Gastroesophageal sphincter (tissue), 4 donors: ENCODE results near the gene SHKBP1. TPM values are rescaled to one million over a fixed set of nuclear protein-coding genes. Genes with fewer than 3 reads are reported as not detected.

Experiments
- ATAC-seq: fragments of 150-250 bp; one replicate; pipeline ENCODE4 v1.9.1; 2016; ENCODE audit warnings: mild to moderate bottlenecking, moderate library complexity
- H3K27ac ChIP-seq, 4 donors: fragments of 200-600 bp; sonication (generic) in 3 of 4; 1 replicate in 3 of 4; 2 replicates in 1 of 4; pipeline ENCODE4 v1.5.1; 2016 to 2019
- H3K27me3 ChIP-seq: fragments of 200-600 bp; sonication (generic); one replicate; pipeline ENCODE4 v1.5.1; 2019
- H3K36me3 ChIP-seq, 2 donors: fragments of 200-600 bp; sonication (generic); one replicate each; pipeline ENCODE4 v1.5.1; 2019; ENCODE audit warnings: control low read depth in 1 of 2
- H3K4me1 ChIP-seq, 3 donors: fragments of 200-600 bp; sonication (generic); 1 replicate in 2 of 3; 2 replicates in 1 of 3; pipeline ENCODE4 v1.5.1; 2016 to 2019; ENCODE audit warnings: control low read depth in 2 of 3
- H3K4me3 ChIP-seq, 2 donors: fragments of 200-600 bp; sonication (generic); one replicate each; pipeline ENCODE4 v1.5.1; 2019; ENCODE audit warnings: mild to moderate bottlenecking in 1 of 2, moderate library complexity in 1 of 2
- H3K9me3 ChIP-seq, 3 donors: fragments of 200-600 bp; sonication (generic); one replicate each; pipeline ENCODE4 v1.5.1; 2017 to 2019; ENCODE audit warnings: control low read depth in 2 of 3
- EP300 ChIP-seq: sonication (generic); formaldehyde crosslinking; IDR thresholded peaks from one replicate; pipeline ENCODE4 v1.6.1; 2017; ENCODE audit warnings: antibody characterized with exemption, mild to moderate bottlenecking
- POLR2A ChIP-seq, 2 donors: fragments of 450-650 bp; IDR thresholded peaks; one replicate each; pipeline ENCODE4 v1.6.1; 2017; ENCODE audit warnings: antibody characterized with exemption in 2 of 2, mild to moderate bottlenecking in 2 of 2, moderate library complexity in 1 of 2
- POLR2AphosphoS5 ChIP-seq: sonication (generic); formaldehyde crosslinking; IDR thresholded peaks from one replicate; pipeline ENCODE4 v1.6.1; 2017; ENCODE audit warnings: antibody characterized with exemption
- WGBS, 2 donors: methylation state at CpG; one replicate each; pipeline ENCODE4 v1.1.5; 2018; ENCODE audit warnings: low coverage in 1 of 2; 5-methylcytosine and 5-hydroxymethylcytosine counted together
- total RNA-seq, 4 donors: library from RNA; depleted of rRNA; stranded (reverse); fragments of >200 nt; gene quantifications; one replicate each; pipeline ENCODE4 v1.1.0, GENCODE V29; 2016
- TF ChIP-seq, protein P1 (sequence below), 4 experiments: fragments of 200-600 bp in 2 of 4; fragments of 450-650 bp in 2 of 4; sonication (generic) in 1 of 4; IDR thresholded peaks; one replicate each; pipeline ENCODE4 v1.5.1; 2017 to 2019; ENCODE audit warnings: antibody characterized with exemption in 4 of 4, mild to moderate bottlenecking in 2 of 4, moderate library complexity in 2 of 4

SHKBP1 gene
- total RNA-seq, 4 donors from 2014 or later, result 30.3 to 50.1 (median 37.7) TPM

DNA sequence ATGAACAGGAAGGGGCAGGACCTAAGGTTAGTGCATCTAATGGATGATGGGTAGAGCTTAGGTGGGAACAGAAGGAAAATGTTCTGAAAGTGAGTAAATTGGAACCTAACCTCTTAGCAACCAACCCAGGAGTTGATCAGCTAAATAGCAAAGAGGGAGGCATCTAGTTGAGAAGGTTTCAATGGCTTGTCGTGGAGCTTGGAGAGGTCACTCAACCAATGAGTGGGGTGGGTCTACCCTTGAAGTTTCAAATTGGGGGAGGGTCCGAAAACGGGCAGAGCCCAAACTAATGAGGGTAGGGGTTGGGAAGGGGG lies 5.7 kb upstream of the SHKBP1 start:
- TF ChIP-seq POLR2AphosphoS5 (no peak), EP300 (no peak), POLR2A (IDR thresholded peaks at IDR 0.05) (no peak)
- TF ChIP-seq, protein P1, sequence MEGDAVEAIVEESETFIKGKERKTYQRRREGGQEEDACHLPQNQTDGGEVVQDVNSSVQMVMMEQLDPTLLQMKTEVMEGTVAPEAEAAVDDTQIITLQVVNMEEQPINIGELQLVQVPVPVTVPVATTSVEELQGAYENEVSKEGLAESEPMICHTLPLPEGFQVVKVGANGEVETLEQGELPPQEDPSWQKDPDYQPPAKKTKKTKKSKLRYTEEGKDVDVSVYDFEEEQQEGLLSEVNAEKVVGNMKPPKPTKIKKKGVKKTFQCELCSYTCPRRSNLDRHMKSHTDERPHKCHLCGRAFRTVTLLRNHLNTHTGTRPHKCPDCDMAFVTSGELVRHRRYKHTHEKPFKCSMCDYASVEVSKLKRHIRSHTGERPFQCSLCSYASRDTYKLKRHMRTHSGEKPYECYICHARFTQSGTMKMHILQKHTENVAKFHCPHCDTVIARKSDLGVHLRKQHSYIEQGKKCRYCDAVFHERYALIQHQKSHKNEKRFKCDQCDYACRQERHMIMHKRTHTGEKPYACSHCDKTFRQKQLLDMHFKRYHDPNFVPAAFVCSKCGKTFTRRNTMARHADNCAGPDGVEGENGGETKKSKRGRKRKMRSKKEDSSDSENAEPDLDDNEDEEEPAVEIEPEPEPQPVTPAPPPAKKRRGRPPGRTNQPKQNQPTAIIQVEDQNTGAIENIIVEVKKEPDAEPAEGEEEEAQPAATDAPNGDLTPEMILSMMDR (IDR thresholded peaks at IDR 0.05), result no peak
- ATAC-seq, result no peak
- H3K4me3 ChIP-seq, result peak overlapping the region in 1 of 2 donors; percentile 47
- peak overlapping the region in 3 of 4 donors; percentile 70 to 79 (median 77) for H3K27ac ChIP-seq
- no peaks in the 10 kb centered on the region for H3K36me3 ChIP-seq
- no peaks in the 10 kb centered on the region for H3K9me3 ChIP-seq
- 17 to 26% methylated on average over 2 to 3 of the region's 3 CpGs for WGBS, 2 donors
- H3K27me3 ChIP-seq, result peaks cover 28% of the 10 kb centered on the region
- peaks cover 0 to 26% (median 12%) of the 10 kb centered on the region in 3 donors for H3K4me1 ChIP-seq

DNA sequence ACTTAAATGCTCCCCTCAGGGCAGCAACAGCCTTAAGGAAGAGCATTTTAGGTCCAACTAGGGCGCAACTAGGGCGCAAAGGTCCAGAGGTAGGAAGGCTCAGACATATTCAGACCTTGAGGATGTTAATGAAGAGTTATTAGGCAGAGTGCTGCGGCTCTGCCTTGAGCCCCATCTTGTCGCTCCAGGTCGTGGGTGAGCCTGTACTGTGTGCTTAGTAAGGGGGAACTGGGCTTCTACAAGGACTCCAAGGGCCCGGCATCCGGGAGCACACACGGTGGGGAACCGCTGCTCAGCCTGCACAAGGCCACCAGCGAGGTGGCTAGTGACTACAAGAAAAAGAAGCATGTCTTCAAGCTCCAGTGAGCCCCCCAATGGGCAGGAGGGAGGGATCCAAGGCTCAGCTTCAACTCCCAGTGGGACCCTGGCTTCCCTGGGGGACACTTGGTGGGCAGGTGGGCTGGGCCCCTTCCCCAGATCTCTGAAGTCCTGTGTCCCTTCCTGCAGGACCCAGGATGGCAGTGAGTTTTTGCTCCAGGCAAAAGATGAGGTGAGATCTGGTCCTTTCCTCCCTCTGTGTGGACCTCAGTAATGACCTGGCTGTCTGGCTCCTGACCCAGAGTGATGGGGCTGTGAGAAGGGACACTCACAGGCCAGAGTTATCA lies 4.7 kb upstream of the SHKBP1 start:
- ATAC-seq, result no peak
- TF ChIP-seq POLR2A (IDR thresholded peaks at IDR 0.05) (no peak), EP300 (no peak), POLR2AphosphoS5 (no peak)
- TF ChIP-seq, protein P1 (IDR thresholded peaks at IDR 0.05), result no peak
- WGBS, 2 donors, result 79 to 90% methylated on average over 2 of the region's 10 CpGs

DNA sequence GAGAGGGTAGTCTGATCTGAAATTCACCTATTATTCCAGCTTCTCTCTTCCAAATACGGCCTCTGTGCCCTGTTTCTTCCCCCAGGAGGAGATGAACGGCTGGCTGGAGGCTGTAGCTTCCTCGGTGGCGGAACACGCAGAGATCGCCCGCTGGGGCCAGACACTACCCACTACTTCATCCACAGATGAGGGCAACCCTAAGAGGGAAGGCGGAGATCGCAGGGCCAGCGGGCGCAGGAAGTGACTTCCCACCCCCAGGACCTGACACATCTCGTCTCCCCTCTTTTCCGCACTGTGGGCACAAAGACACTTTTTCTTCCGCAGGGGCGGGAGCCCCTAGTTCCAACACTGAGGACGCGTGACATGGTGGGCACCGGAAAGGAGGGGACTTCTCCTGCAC lies 1.3 kb upstream of the SHKBP1 start:
- no peak for TF ChIP-seq POLR2AphosphoS5
- no peak for TF ChIP-seq EP300
- no peak for TF ChIP-seq POLR2A (IDR thresholded peaks at IDR 0.05)
- TF ChIP-seq, protein P1 (IDR thresholded peaks at IDR 0.05), result no peak
- Histone ChIP-seq H3K4me3 (no peak overlapping the region), H3K27me3 (no peaks in the 10 kb centered on the region), H3K9me3 (no peaks in the 10 kb centered on the region), H3K4me1 (peaks cover 0 to 32% (median 4%) of the 10 kb centered on the region in 3 donors), H3K36me3 (peaks cover 0 to 7% of the 10 kb centered on the region in 2 donors), H3K27ac (no peak overlapping the region)
- ATAC-seq, result no peak
- WGBS, 2 donors, result 34 to 69% methylated on average over 2 to 6 of the region's 18 CpGs

More for the DNA sequence above, 4.7 kb upstream of the SHKBP1 start:
- H3K4me1 ChIP-seq, result peaks cover 0 to 32% (median 12%) of the 10 kb centered on the region in 3 donors
- H3K27me3 ChIP-seq, result peaks cover 18% of the 10 kb centered on the region
- H3K36me3 ChIP-seq, result no peaks in the 10 kb centered on the region
- no peak overlapping the region for H3K4me3 ChIP-seq
- H3K27ac ChIP-seq, result peak overlapping the region in 3 of 4 donors; percentile 70 to 79 (median 77)
- H3K9me3 ChIP-seq, result no peaks in the 10 kb centered on the region

DNA sequence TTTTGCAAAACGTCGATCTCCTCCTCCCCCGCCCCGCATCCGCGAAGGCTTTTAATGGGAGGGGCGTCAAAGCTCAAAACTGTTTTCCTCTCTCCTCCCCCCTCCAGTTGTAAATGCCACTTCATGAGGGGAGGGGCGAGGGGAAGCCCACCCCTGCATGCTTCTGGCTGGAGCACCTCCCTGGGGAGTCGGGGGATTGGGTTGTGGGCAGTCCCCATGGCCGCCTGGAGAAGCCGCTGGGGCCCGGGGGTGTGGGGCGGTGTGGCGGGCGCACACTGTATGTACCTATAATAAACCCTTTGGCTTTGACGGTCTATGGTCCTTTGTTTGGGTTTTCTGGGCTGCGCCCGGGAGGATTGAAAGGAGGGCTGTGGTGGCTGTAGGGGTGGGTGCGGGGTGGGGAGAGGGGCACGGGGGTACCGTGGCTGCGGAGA lies 505 bp upstream of the SHKBP1 start:
- peaks cover 0 to 28% (median 3%) of the 10 kb centered on the region in 3 donors for H3K4me1 ChIP-seq
- no peak for TF ChIP-seq EP300
- TF ChIP-seq, protein P1 (IDR thresholded peaks at IDR 0.05), result no peak
- TF ChIP-seq POLR2A (IDR thresholded peaks at IDR 0.05), result no peak
- no peaks in the 10 kb centered on the region for H3K27me3 ChIP-seq
- no peaks in the 10 kb centered on the region for H3K9me3 ChIP-seq
- WGBS, 2 donors, result 0 to 10% methylated on average over 2 to 12 of the region's 22 CpGs
- peak overlapping the region; percentile 75 to 89 for H3K4me3 ChIP-seq
- peaks cover 0 to 15% of the 10 kb centered on the region in 2 donors for H3K36me3 ChIP-seq
- ATAC-seq, result peak; percentile 4
- H3K27ac ChIP-seq, result peak overlapping the region in 2 of 4 donors; percentile 83 to 84

DNA sequence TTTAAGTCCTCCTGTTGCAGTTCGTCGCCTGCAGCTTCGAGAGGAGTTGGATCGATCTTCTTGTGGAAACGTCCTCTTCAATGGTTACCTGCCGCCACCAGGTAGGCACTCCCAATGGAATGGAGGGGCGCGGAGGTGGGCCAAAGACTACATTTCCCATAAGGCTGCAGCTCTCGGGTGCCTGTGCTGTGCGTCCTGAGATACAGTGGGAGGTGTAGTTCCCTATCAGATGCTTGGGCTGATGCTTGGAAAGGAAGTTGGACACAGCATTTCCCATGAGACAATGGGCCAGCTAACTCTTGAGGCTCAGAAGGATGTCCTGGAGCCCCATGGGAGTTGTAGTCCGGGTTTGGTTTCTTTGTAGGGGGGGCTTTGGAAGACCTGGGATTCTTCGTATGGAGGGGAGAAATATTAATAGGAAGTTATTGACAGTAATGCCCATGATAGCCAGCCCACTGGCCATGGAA lies 1.8 kb downstream of the SHKBP1 start:
- Histone ChIP-seq H3K27me3 (no peaks in the 10 kb centered on the region), H3K27ac (no peak overlapping the region), H3K4me3 (no peak overlapping the region), H3K9me3 (no peaks in the 10 kb centered on the region), H3K4me1 (peaks cover 0 to 28% (median 3%) of the 10 kb centered on the region in 3 donors), H3K36me3 (peaks cover 0 to 38% of the 10 kb centered on the region in 2 donors)
- ATAC-seq, result no peak
- TF ChIP-seq POLR2AphosphoS5 (no peak), POLR2A (IDR thresholded peaks at IDR 0.05) (no peak), EP300 (no peak)
- TF ChIP-seq, protein P1 (IDR thresholded peaks at IDR 0.05), result no peak
- 81 to 100% methylated on average over 1 to 6 of the region's 12 CpGs for WGBS, 2 donors
